Activated CD4-positive, alpha-beta T cell treated with anti-CD3 and anti-CD28 coated beads, Interleukin-2, amount 10 ng/mL, durations not matched to agents 7 days and 5 days (primary cell): ENCODE results near the gene ZNF384. TPM values are rescaled to one million over a fixed set of nuclear protein-coding genes. Genes with fewer than 3 reads are reported as not detected.
"Not testable (repeated sequence)": the region's sequence is repeated elsewhere in the genome, so short reads cannot be mapped to it uniquely, and the experiment has no call there.

Source experiments
- CTCF ChIA-PET: fragments of 350-600 bp; sonication (Branson Sonifier 250); formaldehyde crosslinking; loops from one replicate; lab custom pipeline; 2021; ENCODE audit warnings: antibody characterized with exemption; lab: Charles Lee
- POLR2A ChIA-PET: fragments of 350-600 bp; sonication (Branson Sonifier 250); formaldehyde crosslinking; loops from one replicate; lab custom pipeline; 2021; ENCODE audit warnings: antibody characterized with exemption; lab: Charles Lee
- DNase-seq: peaks from one replicate; pipeline ENCODE4 v3.0.0-alpha.2; 2020
- H3K27ac Mint-ChIP-seq: one replicate; pipeline ENCODE4 v1.8.0; 2021; ENCODE audit warnings: mild to moderate bottlenecking, moderate library complexity, mixed read lengths
- H3K27me3 Mint-ChIP-seq: one replicate; pipeline ENCODE4 v1.8.0; 2021; ENCODE audit warnings: mixed read lengths
- H3K36me3 Mint-ChIP-seq: one replicate; pipeline ENCODE4 v1.8.0; 2021; ENCODE audit warnings: low read depth, mixed read lengths
- H3K4me1 Mint-ChIP-seq: one replicate; pipeline ENCODE4 v1.8.0; 2021; ENCODE audit warnings: mixed read lengths
- H3K4me3 Mint-ChIP-seq: one replicate; pipeline ENCODE4 v1.8.0; 2021; ENCODE audit warnings: mild to moderate bottlenecking, moderate library complexity, mixed read lengths
- H3K9me3 Mint-ChIP-seq: one replicate; pipeline ENCODE4 v1.8.0; 2021; ENCODE audit warnings: mixed read lengths
- total RNA-seq, 2 experiments: library from RNA; stranded (reverse); gene quantifications; one replicate each; pipeline ENCODE4 v1.2.3, GENCODE V29; 2021

ZNF384 gene
- total RNA-seq, 2 experiments from 2014 or later: 90.9 to 95.4 TPM

DNA sequence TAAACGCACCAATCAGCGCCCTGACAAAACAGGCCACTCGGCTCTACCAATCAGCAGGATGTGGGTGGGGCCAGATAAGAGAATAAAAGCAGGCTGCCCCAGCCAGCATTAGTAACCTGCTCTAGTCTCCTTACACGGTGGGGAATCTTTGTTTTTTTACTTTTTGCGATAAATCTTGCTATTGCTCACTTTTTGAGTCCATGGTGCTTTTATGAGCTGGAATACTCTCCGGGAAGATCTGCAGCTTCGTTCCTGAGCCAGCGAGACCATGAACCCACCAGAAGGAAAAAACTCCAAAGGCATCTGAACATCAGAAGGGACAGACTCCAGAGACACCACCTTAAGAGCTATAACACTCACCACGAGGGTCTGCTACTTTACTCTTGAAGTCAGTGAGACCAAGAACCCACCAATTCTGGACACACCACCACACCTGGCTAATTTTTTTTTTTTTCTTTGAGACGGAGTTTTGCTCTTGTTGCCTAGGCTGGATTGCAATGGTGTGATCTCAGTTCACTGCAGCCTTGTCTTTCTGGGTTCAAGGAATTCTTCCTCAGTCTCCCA is 27.8 kb upstream of the ZNF384 start:
- H3K4me1 Mint-ChIP-seq: peaks cover 5% of the 10 kb centered on the region
- no peak for DNase-seq
- no peak overlapping the region for H3K4me3 Mint-ChIP-seq
- no peaks in the 10 kb centered on the region for H3K27me3 Mint-ChIP-seq
- no peak overlapping the region for H3K27ac Mint-ChIP-seq
- ChIA-PET CTCF (no interaction called here), POLR2A (no interaction called here)
- no peaks in the 10 kb centered on the region for H3K36me3 Mint-ChIP-seq
- H3K9me3 Mint-ChIP-seq: no peaks in the 10 kb centered on the region

DNA sequence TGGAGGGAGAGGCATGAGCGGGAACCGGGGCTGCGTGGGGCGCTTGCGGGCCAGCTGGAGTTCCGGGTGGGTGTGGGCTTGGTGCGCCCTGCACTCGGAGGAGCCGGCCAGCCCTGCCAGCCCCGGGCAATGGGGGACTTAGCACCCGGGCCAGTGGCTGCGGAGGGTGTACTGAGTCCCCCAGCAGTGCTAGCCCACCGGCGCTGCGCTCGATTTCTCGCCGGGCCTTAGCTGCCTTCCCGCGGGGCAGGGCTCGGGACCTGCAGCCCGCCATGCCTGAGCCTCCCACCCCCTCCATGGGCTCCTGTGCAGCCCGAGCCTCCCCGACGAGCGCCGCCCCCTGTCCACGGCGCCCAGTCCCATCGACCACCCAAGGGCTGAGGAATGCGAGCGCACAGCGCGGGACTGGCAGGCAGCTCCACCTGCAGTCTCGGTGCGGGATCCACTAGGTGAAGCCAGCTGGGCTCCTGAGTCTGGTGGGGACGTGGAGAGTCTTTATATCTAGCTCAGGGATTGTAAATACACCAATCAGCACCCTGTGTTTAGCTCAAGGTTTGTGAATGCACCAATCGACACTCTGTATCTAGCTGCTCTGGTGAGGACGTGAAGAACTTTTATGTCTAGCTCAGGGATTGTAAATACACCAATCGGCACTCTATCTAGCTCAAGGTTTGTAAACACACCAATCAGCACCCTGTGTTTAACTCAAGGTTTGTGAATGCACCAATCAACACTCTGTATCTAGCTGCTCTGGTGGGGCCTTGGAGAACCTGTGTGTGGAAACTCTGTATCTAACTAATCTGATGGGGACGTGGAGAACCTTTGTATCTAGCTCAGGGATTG is 27.1 kb upstream of the ZNF384 start:
- H3K27me3 Mint-ChIP-seq, H3K27ac Mint-ChIP-seq, H3K9me3 Mint-ChIP-seq, H3K36me3 Mint-ChIP-seq, H3K4me3 Mint-ChIP-seq, DNase-seq, POLR2A ChIA-PET, H3K4me1 Mint-ChIP-seq: not testable (repeated sequence)
- CTCF ChIA-PET: interaction anchor here (2.0 kb wide), 1 partner anchor 7 kb away, joined by 6 read pairs; the partner anchor contains the start of gene COPS7A

DNA sequence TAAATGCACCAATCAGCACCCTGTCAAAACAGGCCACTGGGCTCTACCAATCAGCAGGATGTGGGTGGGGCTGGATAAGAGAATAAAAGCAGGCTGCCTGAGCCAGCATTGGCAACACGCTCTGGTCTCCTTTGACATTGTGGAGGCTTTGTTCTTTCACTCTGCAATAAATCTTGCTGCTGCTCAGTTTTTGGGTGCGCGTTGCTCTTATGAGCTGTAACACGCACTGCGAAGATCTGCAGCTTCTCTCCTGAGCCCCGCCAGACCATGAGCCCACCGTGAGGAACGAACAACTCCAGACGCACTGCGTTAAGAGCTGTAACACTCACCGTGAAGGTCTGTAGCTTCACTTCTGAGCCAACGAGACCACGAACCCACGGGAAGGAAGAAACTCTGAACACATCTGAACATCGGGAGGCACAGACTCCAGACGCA is 19.8 kb upstream of the ZNF384 start:
- CTCF ChIA-PET: interaction anchor here (1.5 kb wide), 1 partner anchor 12 kb away, joined by 7 read pairs; no protein-coding TSS in a partner anchor

DNA sequence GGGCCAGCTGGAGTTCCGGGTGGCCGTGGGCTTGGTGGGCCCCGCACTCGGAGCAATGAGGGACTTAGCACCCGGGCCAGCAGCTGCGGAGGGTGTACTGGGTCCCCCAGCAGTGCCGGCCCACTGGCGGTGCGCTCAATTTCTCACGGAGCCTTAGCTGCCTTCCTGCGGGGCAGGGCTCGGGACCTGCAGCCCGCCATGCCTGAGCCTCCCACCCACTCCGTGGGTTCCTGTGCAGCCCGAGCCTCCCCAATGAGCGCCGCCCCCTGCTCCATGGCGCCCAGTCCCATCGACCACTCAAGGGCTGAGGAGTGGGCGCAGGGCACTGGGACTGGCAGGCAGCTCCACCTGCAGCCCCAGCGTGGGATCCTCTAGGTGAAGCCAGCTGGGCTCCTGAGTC is 19.2 kb upstream of the ZNF384 start:
- DNase-seq, H3K27ac Mint-ChIP-seq, H3K9me3 Mint-ChIP-seq, H3K36me3 Mint-ChIP-seq, H3K4me1 Mint-ChIP-seq, H3K4me3 Mint-ChIP-seq: not testable (repeated sequence)
- H3K27me3 Mint-ChIP-seq: peaks cover 16% of the 10 kb centered on the region
- CTCF ChIA-PET: interaction anchor here (1.1 to 1.5 kb wide), 2 partner anchors 9 to 12 kb away, joined by 3 to 7 read pairs; no protein-coding TSS in a partner anchor
- POLR2A ChIA-PET: interaction anchor here (0.6 to 1.8 kb wide), 2 partner anchors 15 to 24 kb away, joined by 5 to 8 read pairs; partner anchors contain the start of gene COPS7A

More for the DNA sequence above, 19.8 kb upstream of the ZNF384 start:
- Mint-ChIP-seq H3K27ac (peak overlapping the region; percentile 43), H3K27me3 (peaks cover 11% of the 10 kb centered on the region), H3K4me1 (peaks cover 9% of the 10 kb centered on the region), H3K36me3 (no peaks in the 10 kb centered on the region), H3K4me3 (peak overlapping the region; percentile 41), H3K9me3 (no peaks in the 10 kb centered on the region)
- DNase-seq: peak; percentile 38
- POLR2A ChIA-PET: interaction anchor here (0.6 to 1.8 kb wide), 2 partner anchors 15 to 24 kb away, joined by 5 to 8 read pairs; partner anchors contain the start of gene COPS7A

DNA sequence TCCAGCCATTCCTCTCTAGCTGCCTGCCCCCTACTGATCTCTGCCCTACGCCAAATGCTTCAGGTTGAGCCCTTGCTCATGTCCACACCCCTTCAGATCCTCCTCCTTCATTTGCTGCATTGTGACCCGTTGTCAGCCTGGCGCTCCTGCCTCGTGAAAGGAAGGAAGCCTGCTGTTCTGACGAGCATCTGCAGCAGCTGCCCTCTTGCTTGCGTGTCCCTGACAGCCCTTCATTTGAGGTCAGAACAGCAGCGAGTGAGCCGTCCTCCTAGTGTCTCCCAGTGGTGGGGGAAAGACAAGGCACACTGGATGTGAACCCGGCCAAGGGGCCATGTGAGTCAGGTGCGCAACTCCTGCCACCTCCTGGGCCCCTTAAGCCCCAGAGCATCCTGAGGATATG is 14.5 kb upstream of the ZNF384 start:
- Mint-ChIP-seq H3K36me3 (peaks cover 5% of the 10 kb centered on the region), H3K9me3 (no peaks in the 10 kb centered on the region), H3K4me3 (no peak overlapping the region), H3K27me3 (peaks cover 56% of the 10 kb centered on the region), H3K27ac (no peak overlapping the region), H3K4me1 (peaks cover 21% of the 10 kb centered on the region)
- DNase-seq: no peak
- CTCF ChIA-PET: no interaction called here
- POLR2A ChIA-PET: no interaction called here

DNA sequence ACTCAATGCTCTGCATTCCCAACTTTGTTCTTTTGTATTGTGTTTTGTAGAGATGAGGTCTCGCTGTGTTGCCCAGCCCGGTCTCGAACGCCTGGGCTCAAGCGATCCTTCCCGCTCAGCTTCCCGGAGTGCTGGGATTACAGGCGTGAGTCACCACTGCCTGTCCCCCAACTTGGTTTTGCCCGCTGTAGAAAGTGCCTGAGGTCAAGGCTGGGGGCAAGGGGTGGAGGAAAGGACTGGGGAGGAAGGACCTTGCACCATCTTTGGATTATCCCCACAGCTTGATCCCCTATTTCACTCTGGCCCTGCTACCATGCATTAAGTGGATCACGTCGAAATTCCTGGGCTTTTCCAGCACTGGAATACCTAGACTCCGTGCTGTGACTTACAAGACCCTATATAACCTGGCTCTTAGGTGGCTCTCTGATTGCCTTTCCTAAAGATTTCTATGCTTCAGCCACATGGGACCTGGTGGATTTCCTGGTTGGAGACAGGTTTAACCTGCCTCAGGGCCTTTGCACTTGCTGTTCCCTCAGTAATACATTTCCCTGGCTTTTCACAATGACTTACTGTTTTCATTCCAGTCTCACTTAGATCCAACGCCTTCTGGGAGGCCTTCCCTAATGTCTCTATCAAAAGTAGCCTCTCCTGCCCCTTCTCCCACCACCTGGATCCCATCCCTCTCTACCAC is 12.0 kb upstream of the ZNF384 start:
- Mint-ChIP-seq H3K27ac (no peak overlapping the region), H3K4me3 (peak overlapping the region; percentile 60), H3K36me3 (peaks cover 5% of the 10 kb centered on the region), H3K4me1 (peaks cover 25% of the 10 kb centered on the region), H3K27me3 (peaks cover 69% of the 10 kb centered on the region), H3K9me3 (no peaks in the 10 kb centered on the region)
- ChIA-PET CTCF (no interaction called here), POLR2A (no interaction called here)
- DNase-seq: no peak

DNA sequence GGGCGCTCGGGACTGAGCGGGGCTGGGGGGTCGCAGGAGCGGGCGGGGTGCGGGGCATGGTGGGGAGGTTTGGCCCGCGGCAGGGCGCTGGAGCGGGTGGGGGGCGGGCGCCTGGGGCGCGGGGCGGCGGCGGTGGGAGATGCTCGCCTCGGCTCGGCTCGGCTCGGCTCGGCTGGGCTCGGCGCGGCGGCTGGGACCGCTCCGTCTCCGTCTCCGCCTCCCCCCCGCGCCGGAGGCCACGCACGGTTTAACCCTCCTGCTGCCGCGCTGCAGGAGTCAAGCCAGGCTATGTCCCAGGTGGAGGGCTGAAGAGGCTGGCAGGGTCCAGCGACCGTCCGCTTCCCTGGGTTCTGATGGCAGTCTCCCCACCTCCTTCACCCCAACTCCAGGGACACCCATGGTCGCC is 11.5 kb upstream of the ZNF384 start, which contains the start of gene PIANP:
Gene PIANP, minus strand, starts transcription at position 170 of the 406 bp plus-strand sequence. CDS start 2,754 bp downstream, outside the sequence.
- CTCF ChIA-PET: no interaction called here
- POLR2A ChIA-PET: no interaction called here
- peaks cover 25% of the 10 kb centered on the region for H3K4me1 Mint-ChIP-seq
- peaks cover 5% of the 10 kb centered on the region for H3K36me3 Mint-ChIP-seq
- DNase-seq: peak; percentile 54
- no peak within 1 kb of the TSS for H3K27ac Mint-ChIP-seq
- no peaks in the 10 kb centered on the region for H3K9me3 Mint-ChIP-seq
- peak within 1 kb of the TSS; percentile 60 for H3K4me3 Mint-ChIP-seq
- peaks cover 69% of the 10 kb centered on the region for H3K27me3 Mint-ChIP-seq

DNA sequence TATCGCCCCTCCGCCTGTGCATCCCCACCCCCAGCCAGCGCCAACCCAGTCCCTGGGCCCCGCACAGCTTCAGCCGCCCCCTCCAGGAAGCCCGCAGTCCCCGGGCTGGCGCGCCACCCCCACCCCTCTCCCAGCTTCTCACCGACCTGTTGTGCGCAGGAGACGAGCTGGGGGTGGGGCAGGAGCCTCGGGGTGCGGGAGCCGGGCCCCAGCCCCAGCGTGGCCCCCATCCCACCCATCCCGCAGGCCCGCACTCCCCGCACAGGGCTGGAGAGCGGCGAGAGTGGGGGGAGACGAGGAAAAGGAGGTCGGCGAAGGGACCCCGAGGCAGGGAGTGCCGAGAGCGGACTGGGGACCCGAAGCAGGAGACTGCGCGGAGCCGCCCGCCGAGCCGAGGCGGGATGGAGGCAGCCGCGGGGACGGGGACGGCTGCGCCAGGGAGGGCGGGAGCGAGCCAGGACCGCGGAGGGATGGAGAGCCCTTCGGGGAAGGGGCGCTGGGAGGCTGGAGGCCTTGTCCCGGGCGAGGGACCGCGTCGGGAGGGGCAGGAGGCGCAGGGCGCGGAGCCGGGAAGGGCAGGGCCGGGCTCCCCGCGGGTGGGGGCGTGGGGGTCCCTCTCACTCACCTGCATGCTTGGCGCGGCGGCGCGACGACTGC is 10.9 kb upstream of the ZNF384 start:
- DNase-seq: no peak
- ChIA-PET POLR2A (no interaction called here), CTCF (interaction anchor here (0.6 kb wide), 1 partner anchor 84 kb away, joined by 3 read pairs; no protein-coding TSS in a partner anchor)
- Mint-ChIP-seq H3K36me3 (peaks cover 5% of the 10 kb centered on the region), H3K27me3 (peaks cover 67% of the 10 kb centered on the region), H3K9me3 (no peaks in the 10 kb centered on the region), H3K27ac (no peak overlapping the region), H3K4me1 (peaks cover 25% of the 10 kb centered on the region), H3K4me3 (peak overlapping the region; percentile 53)

DNA sequence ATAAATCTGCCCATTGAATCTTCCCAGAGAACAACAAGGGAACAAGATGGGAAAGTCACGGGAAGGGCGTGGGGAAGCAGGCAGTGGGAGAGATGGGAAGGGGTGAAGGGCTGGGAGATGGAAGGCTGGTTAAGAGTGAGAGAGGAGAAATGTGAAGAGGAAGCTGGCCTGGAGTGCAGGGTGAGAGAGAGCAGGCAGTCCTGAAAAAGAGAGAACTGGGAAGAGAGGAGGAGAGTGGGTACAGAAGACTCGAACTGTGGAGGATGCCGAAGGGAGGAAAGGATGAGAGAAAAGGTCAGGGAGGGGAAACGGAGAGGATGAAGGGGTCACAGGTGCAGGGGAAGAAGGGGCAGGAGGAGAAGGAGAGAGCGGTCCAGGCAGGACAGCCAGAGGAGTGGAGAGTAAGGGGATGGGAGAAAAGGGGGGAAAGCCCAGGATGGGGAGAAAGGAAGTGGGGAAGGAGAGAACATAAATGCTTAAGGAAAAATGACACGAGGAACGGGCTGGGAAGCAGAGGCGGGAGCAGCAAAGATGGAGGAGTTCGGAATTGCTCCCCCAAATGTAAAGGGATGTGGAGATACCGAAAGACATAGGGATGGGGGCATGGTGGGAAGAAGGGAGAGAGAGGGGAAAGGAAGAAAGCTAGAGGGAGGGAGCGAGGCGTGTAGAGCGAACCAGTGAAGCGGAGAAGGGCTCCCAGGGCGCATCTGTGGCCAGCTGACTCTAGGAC is 10.2 kb upstream of the ZNF384 start:
- DNase-seq: no peak
- ChIA-PET POLR2A (no interaction called here), CTCF (interaction anchor here (0.6 to 2.1 kb wide), 5 partner anchors 8 to 153 kb away, joined by 3 to 8 read pairs (median 3); partner anchors contain the start of genes USP5 and ZNF384)
- Mint-ChIP-seq H3K9me3 (no peaks in the 10 kb centered on the region), H3K27me3 (peaks cover 62% of the 10 kb centered on the region), H3K27ac (no peak overlapping the region), H3K4me3 (peak overlapping the region; percentile 53), H3K36me3 (peaks cover 5% of the 10 kb centered on the region), H3K4me1 (peaks cover 25% of the 10 kb centered on the region)

DNA sequence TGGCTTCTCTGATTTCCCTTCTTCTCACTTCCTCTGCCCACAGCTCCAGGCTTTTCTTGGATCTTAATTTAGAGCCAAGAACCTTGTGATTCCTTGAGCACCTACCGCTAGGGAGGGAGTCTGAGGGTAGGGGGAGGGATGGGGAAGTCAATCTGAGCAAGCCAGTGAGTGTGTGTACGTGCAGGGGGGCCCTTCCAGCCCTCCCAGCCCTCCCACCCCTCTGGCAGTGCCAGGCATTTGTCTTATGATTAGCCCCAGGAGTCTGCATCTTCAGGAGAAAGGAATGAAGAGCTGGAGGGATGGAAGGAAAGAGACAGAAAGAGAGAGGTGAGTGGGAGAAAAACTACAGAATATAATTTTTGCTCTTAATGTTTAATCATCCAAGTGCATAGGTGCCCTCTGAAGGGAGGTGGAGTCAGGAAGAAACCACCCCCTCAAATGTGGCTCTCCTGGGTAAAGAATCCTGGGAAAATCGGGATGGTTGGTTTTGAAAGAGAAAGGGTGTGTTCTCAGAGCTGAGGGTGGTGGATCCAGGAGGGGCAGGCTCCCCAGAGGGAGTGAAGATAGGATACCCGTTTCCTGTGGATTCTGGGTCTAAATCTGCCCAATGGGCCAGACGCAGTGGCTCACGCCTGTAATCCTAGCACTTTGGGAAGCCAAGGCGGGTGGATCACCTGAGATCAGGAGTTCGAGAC is 9.3 kb upstream of the ZNF384 start:
- H3K36me3 Mint-ChIP-seq: peaks cover 5% of the 10 kb centered on the region
- POLR2A ChIA-PET: no interaction called here
- H3K27ac Mint-ChIP-seq: no peak overlapping the region
- no peaks in the 10 kb centered on the region for H3K9me3 Mint-ChIP-seq
- CTCF ChIA-PET: interaction anchor here (0.9 to 2.1 kb wide), 9 partner anchors 9 to 154 kb away, joined by 3 to 8 read pairs (median 3); partner anchors contain the start of genes COPS7A, LPAR5, USP5 and ZNF384
- DNase-seq: no peak
- peaks cover 54% of the 10 kb centered on the region for H3K27me3 Mint-ChIP-seq
- H3K4me1 Mint-ChIP-seq: peaks cover 25% of the 10 kb centered on the region
- no peak overlapping the region for H3K4me3 Mint-ChIP-seq
